HG03457 (cell line): ENCODE measurements around the gene ZNF438.

Experiments used
- ATAC-seq: cut with Tn5 transposase; IDR thresholded peaks from one replicate; pipeline ENCODE4 v1.9.1; 2021; ENCODE audit warnings: moderate number of reproducible peaks; ENCODE audit not compliant: unreplicated experiment

Gene ZNF438

GRCh38 chr10:30830315-30831230 lies 201.1 kb downstream of the ZNF438 start:
- no peak for ATAC-seq

GRCh38 chr10:30829901-30830300 lies 201.8 kb downstream of the ZNF438 start:
- no peak for ATAC-seq

GRCh38 chr10:30828680-30829079 lies 203.0 kb downstream of the ZNF438 start:
- ATAC-seq = no peak

- no peak for ATAC-seq
Observed at GRCh38 chr10:30828164-30828563, 203.5 kb downstream of the ZNF438 start.

- no peak for ATAC-seq
Observed at GRCh38 chr10:30827531-30828120, 204.0 kb downstream of the ZNF438 start.

GRCh38 chr10:30826679-30827078 lies 205.0 kb downstream of the ZNF438 start:
- no peak for ATAC-seq

GRCh38 chr10:30825495-30825894 lies 206.2 kb downstream of the ZNF438 start:
- ATAC-seq = no peak

- no peak for ATAC-seq
Observed at GRCh38 chr10:30825022-30825421, 206.6 kb downstream of the ZNF438 start.

- no peak for ATAC-seq
Observed at GRCh38 chr10:30823651-30824050, 208.0 kb downstream of the ZNF438 start.

- ATAC-seq = no peak
Observed at GRCh38 chr10:30822693-30823465, 208.8 kb downstream of the ZNF438 start.

GRCh38 chr10:30821994-30822692 lies 209.5 kb downstream of the ZNF438 start:
- no peak for ATAC-seq

- ATAC-seq = no peak
Observed at GRCh38 chr10:30821261-30821993, 210.2 kb downstream of the ZNF438 start.

GRCh38 chr10:30820261-30820991 lies 211.2 kb downstream of the ZNF438 start:
- no peak for ATAC-seq

GRCh38 chr10:30819341-30820181 lies 212.1 kb downstream of the ZNF438 start:
- ATAC-seq = no peak

GRCh38 chr10:30818854-30819253 lies 212.8 kb downstream of the ZNF438 start:
- ATAC-seq = no peak

GRCh38 chr10:30818010-30818660 lies 213.5 kb downstream of the ZNF438 start:
- ATAC-seq = no peak

- ATAC-seq = no peak
Observed at GRCh38 chr10:30817541-30817940, 214.1 kb downstream of the ZNF438 start.

GRCh38 chr10:30816820-30817171 lies 214.9 kb downstream of the ZNF438 start:
- no peak for ATAC-seq
